Neural cell (in vitro differentiated cells): ENCODE measurements around the gene SCARB1. TPM values are rescaled to one million over a fixed set of nuclear protein-coding genes. Genes with fewer than 3 reads are reported as not detected.

Experiments
- H2AFZ ChIP-seq: fragments of 200-600, 300-800 bp; sonication (generic), shearing (Covaris generic); 2 replicates; pipeline ENCODE4 v1.6.0; 2014; ENCODE audit warnings: low read depth, mild to moderate bottlenecking, antibody characterized with exemption, low read length, moderate library complexity
- H3F3A ChIP-seq: fragments of 200-600 bp; shearing (Covaris generic); 2 replicates; pipeline ENCODE4 v1.6.1; 2016; ENCODE audit warnings: mild to moderate bottlenecking, moderate library complexity, mixed read lengths, antibody characterized with exemption, low read length; ENCODE audit not compliant: insufficient read depth, poor library complexity, severe bottlenecking
- H3K27ac ChIP-seq: fragments of 200-600, 300-800 bp; sonication (generic), shearing (Covaris generic); 2 replicates; pipeline ENCODE4 v1.5.1; 2014; ENCODE audit warnings: mild to moderate bottlenecking, low read length, moderate library complexity
- H3K27me3 ChIP-seq: fragments of 300-800, 200-600 bp; sonication (generic), shearing (Covaris generic); 2 replicates; pipeline ENCODE4 v1.6.0; 2014; ENCODE audit warnings: mild to moderate bottlenecking, low read depth, low read length, moderate library complexity; ENCODE audit not compliant: insufficient read depth
- H3K36me3 ChIP-seq: fragments of 300-800, 200-600 bp; sonication (generic), shearing (Covaris generic); 2 replicates; pipeline ENCODE4 v1.5.1; 2014; ENCODE audit warnings: mild to moderate bottlenecking, antibody characterized with exemption, low read length, moderate library complexity; ENCODE audit not compliant: insufficient read depth
- H3K4me2 ChIP-seq: fragments of 300-800, 200-600 bp; sonication (generic), shearing (Covaris generic); 2 replicates; pipeline ENCODE4 v1.6.0; 2014; ENCODE audit warnings: mild to moderate bottlenecking, low read length
- H3K4me3 ChIP-seq: fragments of 300-800, 200-600 bp; sonication (generic), shearing (Covaris generic); 2 replicates; pipeline ENCODE4 v1.5.1; 2014; ENCODE audit warnings: mild to moderate bottlenecking, low read length, moderate library complexity
- H3K79me2 ChIP-seq: fragments of 200-600 bp; shearing (Covaris generic); replicated peaks from 2 replicates; pipeline ENCODE4 v1.6.0; 2014; ENCODE audit warnings: mild to moderate bottlenecking, low read length, moderate library complexity; ENCODE audit not compliant: insufficient read depth
- H3K9ac ChIP-seq: fragments of 300-800, 200-600 bp; sonication (generic), shearing (Covaris generic); 2 replicates; pipeline ENCODE4 v1.6.1; 2016; ENCODE audit warnings: mild to moderate bottlenecking, low read length, mixed read lengths
- H3K9me2 ChIP-seq: fragments of 200-600 bp; shearing (Covaris generic); 2 replicates; pipeline ENCODE4 v1.6.1; 2016; ENCODE audit warnings: mild to moderate bottlenecking, low read length, mixed read lengths; ENCODE audit not compliant: insufficient read depth
- H3K9me3 ChIP-seq: fragments of 200-600, 300-800 bp; sonication (generic), shearing (Covaris generic); 2 replicates; pipeline ENCODE4 v1.6.1; 2016; ENCODE audit warnings: mild to moderate bottlenecking, mixed run types, low read length, moderate library complexity, mixed read lengths
- H4K20me1 ChIP-seq: fragments of 200-600 bp; shearing (Covaris generic); 2 replicates; pipeline ENCODE4 v1.6.1; 2016; ENCODE audit warnings: mild to moderate bottlenecking, mixed run types; ENCODE audit not compliant: insufficient read depth
- EP300 ChIP-seq: fragments of 450-650 bp; conservative IDR thresholded peaks from 2 replicates; pipeline ENCODE4 v1.6.1; 2014; ENCODE audit warnings: antibody characterized with exemption, mild to moderate bottlenecking, moderate library complexity; ENCODE audit not compliant: poor library complexity, severe bottlenecking
- EZH2 ChIP-seq: fragments of 200-600, 300-800 bp; shearing (Covaris generic), sonication (generic); IDR thresholded peaks from 2 replicates; pipeline ENCODE4 v1.6.1; 2014; ENCODE audit warnings: antibody characterized with exemption, low read length, borderline replicate concordance, mild to moderate bottlenecking; ENCODE audit not compliant: insufficient read depth, poor library complexity, severe bottlenecking
- MXI1 ChIP-seq: fragments of 450-650 bp; conservative IDR thresholded peaks from 2 replicates; pipeline ENCODE4 v1.6.1; 2014; ENCODE audit warnings: antibody characterized with exemption, mild to moderate bottlenecking; ENCODE audit not compliant: poor library complexity, severe bottlenecking
- POLR2AphosphoS5 ChIP-seq: IDR thresholded peaks from 2 replicates; pipeline ENCODE4 v1.6.1; 2012
- RAD21 ChIP-seq: fragments of 450-650 bp; conservative IDR thresholded peaks from 2 replicates; pipeline ENCODE4 v1.6.1; 2014; ENCODE audit warnings: antibody characterized with exemption, mild to moderate bottlenecking, moderate library complexity
- SMC3 ChIP-seq: fragments of 450-650 bp; conservative IDR thresholded peaks from 2 replicates; pipeline ENCODE4 v1.6.1; 2014; ENCODE audit warnings: antibody characterized with exemption, mild to moderate bottlenecking, moderate library complexity; ENCODE audit not compliant: poor library complexity
- TAF1 ChIP-seq: IDR thresholded peaks from 2 replicates; pipeline ENCODE4 v1.6.1; 2012; ENCODE audit warnings: low read depth
- polyA plus RNA-seq: library from polyadenylated mRNA; depleted of rRNA; stranded (reverse); fragments of >200 nt; gene quantifications from 2 replicates; pipeline ENCODE4 v1.2.3, GENCODE V29; 2014
- TF ChIP-seq, protein P1 (sequence below): fragments of 450-650 bp; IDR thresholded peaks from 2 replicates; pipeline ENCODE4 v1.5.1; 2014; ENCODE audit warnings: antibody characterized with exemption, mild to moderate bottlenecking, moderate library complexity; ENCODE audit not compliant: poor library complexity, severe bottlenecking
- TF ChIP-seq, protein P2 (sequence below): IDR thresholded peaks from 2 replicates; pipeline ENCODE4 v1.6.1; 2012; ENCODE audit warnings: borderline replicate concordance

Gene SCARB1
- polyA plus RNA-seq, 1 donor from 2014 or later: 5.8 TPM

DNA sequence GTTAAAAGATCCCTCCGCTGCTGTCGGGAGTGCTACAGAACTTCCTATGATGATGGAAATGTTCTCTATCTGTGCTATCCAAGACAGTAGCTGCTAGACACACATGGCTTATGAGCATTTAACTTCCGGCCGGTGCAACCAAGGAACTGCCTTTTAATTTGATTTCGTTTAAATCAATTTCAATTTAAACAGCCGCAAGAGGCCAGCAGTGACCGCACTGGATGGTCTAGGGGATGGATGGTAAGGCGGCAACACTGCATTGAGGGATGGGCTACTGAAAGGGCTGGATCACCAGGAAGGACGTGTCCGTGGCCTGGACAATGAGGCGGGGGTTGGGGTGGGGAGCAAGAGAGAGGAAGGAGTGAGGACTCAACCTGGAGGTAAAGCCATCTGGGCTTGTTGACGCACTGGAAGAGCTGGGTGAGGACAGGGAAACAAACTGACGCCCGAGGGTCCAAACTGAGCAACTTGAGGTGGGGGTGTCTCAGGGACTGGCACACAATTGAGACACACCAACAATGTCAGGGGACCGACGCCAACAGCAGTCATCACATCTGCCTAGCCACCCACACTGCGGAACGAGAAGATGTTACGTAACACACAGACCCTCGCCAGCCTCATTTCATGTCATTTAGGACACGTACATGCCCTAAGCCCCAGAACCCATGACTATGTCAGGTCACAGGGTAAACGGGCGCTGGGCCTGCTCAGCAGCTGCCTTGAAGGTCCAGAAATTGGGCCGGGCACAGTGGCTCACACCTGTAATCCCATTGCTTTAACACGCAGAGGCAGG is 57.6 kb downstream of the SCARB1 start:
- Histone ChIP-seq H3F3A (no peaks in the 10 kb centered on the region), H3K36me3 (no peaks in the 10 kb centered on the region), H3K9me2 (no peaks in the 10 kb centered on the region), H3K9me3 (no peaks in the 10 kb centered on the region), H3K79me2 (no peaks in the 10 kb centered on the region), H3K27me3 (no peaks in the 10 kb centered on the region), H3K27ac (no peak overlapping the region), H3K4me3 (no peak overlapping the region), H4K20me1 (no peaks in the 10 kb centered on the region), H2AFZ (no peak overlapping the region), H3K9ac (no peak overlapping the region), H3K4me2 (no peak overlapping the region)
- TF ChIP-seq MXI1 (no peak), POLR2AphosphoS5 (no peak)

DNA sequence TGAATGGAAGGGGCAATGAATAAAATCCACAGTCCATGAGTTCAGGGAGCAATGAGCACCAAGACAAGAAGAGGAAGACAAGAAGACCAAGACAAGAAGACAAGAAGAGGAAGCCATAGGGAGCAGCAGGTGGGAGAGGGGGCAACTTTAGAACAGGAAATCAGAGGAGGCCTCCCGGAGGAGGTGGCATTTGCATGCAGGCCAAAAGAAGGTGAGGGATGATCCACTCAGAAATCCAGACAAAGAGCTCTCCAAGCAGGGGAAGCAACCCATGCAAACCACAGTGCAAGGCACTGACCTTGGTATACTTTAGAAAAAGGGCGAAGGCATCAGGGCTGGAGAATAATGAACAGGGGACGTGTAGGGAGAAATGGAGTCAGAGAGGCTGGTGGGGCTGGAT is 58.6 kb downstream of the SCARB1 start:
- no peaks in the 10 kb centered on the region for H3K36me3 ChIP-seq

More for the DNA sequence above, 58.6 kb downstream of the SCARB1 start:
- Histone ChIP-seq H3F3A (no peaks in the 10 kb centered on the region), H2AFZ (no peak overlapping the region), H3K9ac (no peak overlapping the region), H3K9me3 (no peaks in the 10 kb centered on the region), H3K4me3 (no peak overlapping the region), H3K9me2 (no peaks in the 10 kb centered on the region), H3K79me2 (no peaks in the 10 kb centered on the region), H4K20me1 (no peaks in the 10 kb centered on the region), H3K4me2 (no peak overlapping the region), H3K27ac (no peak overlapping the region), H3K27me3 (no peaks in the 10 kb centered on the region)
- TF ChIP-seq, protein P1, sequence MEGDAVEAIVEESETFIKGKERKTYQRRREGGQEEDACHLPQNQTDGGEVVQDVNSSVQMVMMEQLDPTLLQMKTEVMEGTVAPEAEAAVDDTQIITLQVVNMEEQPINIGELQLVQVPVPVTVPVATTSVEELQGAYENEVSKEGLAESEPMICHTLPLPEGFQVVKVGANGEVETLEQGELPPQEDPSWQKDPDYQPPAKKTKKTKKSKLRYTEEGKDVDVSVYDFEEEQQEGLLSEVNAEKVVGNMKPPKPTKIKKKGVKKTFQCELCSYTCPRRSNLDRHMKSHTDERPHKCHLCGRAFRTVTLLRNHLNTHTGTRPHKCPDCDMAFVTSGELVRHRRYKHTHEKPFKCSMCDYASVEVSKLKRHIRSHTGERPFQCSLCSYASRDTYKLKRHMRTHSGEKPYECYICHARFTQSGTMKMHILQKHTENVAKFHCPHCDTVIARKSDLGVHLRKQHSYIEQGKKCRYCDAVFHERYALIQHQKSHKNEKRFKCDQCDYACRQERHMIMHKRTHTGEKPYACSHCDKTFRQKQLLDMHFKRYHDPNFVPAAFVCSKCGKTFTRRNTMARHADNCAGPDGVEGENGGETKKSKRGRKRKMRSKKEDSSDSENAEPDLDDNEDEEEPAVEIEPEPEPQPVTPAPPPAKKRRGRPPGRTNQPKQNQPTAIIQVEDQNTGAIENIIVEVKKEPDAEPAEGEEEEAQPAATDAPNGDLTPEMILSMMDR: no peak
- TF ChIP-seq RAD21: no peak
- TF ChIP-seq, protein P2, sequence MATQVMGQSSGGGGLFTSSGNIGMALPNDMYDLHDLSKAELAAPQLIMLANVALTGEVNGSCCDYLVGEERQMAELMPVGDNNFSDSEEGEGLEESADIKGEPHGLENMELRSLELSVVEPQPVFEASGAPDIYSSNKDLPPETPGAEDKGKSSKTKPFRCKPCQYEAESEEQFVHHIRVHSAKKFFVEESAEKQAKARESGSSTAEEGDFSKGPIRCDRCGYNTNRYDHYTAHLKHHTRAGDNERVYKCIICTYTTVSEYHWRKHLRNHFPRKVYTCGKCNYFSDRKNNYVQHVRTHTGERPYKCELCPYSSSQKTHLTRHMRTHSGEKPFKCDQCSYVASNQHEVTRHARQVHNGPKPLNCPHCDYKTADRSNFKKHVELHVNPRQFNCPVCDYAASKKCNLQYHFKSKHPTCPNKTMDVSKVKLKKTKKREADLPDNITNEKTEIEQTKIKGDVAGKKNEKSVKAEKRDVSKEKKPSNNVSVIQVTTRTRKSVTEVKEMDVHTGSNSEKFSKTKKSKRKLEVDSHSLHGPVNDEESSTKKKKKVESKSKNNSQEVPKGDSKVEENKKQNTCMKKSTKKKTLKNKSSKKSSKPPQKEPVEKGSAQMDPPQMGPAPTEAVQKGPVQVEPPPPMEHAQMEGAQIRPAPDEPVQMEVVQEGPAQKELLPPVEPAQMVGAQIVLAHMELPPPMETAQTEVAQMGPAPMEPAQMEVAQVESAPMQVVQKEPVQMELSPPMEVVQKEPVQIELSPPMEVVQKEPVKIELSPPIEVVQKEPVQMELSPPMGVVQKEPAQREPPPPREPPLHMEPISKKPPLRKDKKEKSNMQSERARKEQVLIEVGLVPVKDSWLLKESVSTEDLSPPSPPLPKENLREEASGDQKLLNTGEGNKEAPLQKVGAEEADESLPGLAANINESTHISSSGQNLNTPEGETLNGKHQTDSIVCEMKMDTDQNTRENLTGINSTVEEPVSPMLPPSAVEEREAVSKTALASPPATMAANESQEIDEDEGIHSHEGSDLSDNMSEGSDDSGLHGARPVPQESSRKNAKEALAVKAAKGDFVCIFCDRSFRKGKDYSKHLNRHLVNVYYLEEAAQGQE: no peak
- TF ChIP-seq EZH2: no peak
- TF ChIP-seq MXI1: no peak
- TF ChIP-seq SMC3: no peak
- no peak for TF ChIP-seq EP300
- no peak for TF ChIP-seq TAF1
- no peak for TF ChIP-seq POLR2AphosphoS5
